Type B pancreatic cell (in vitro differentiated cells): ENCODE measurements around the gene BAG5. TPM values are rescaled to one million over a fixed set of nuclear protein-coding genes. Genes with fewer than 3 reads are reported as not detected.

ENCODE experiments used
- DNase-seq: peaks from one replicate; pipeline ENCODE4 v3.0.0; 2021; ENCODE audit warnings: mixed read lengths; ENCODE audit not compliant: unreplicated experiment; ENCODE audit errors: extremely low spot score
- H3K27ac Mint-ChIP-seq: 2 replicates; pipeline ENCODE4 v1.8.0; 2021; ENCODE audit warnings: mild to moderate bottlenecking, mixed read lengths
- H3K27me3 Mint-ChIP-seq: 2 replicates; pipeline ENCODE4 v1.8.0; 2021; ENCODE audit warnings: mixed read lengths
- H3K36me3 Mint-ChIP-seq: 2 replicates; pipeline ENCODE4 v1.8.0; 2021; ENCODE audit warnings: mixed read lengths
- H3K4me1 Mint-ChIP-seq: one replicate; pipeline ENCODE4 v1.8.0; 2021; ENCODE audit warnings: mixed read lengths; ENCODE audit not compliant: unreplicated experiment
- H3K4me3 Mint-ChIP-seq: 2 replicates; pipeline ENCODE4 v1.8.0; 2021; ENCODE audit warnings: mild to moderate bottlenecking, mixed read lengths
- H3K9me3 Mint-ChIP-seq: 2 replicates; pipeline ENCODE4 v1.8.0; 2021; ENCODE audit warnings: mixed read lengths
- CTCF ChIP-seq: fragments of 200-600 bp; sonication (generic); conservative IDR thresholded peaks from 2 replicates; pipeline ENCODE4 v1.5.0; 2021; ENCODE audit warnings: antibody characterized with exemption, mild to moderate bottlenecking
- total RNA-seq: library from RNA; stranded (reverse); gene quantifications from 2 replicates; pipeline ENCODE4 v1.2.1, GENCODE V29; 2021; ENCODE audit warnings: low replicate concordance

BAG5 gene
- total RNA-seq, 1 donor from 2014 or later: 23.3 TPM

DNA sequence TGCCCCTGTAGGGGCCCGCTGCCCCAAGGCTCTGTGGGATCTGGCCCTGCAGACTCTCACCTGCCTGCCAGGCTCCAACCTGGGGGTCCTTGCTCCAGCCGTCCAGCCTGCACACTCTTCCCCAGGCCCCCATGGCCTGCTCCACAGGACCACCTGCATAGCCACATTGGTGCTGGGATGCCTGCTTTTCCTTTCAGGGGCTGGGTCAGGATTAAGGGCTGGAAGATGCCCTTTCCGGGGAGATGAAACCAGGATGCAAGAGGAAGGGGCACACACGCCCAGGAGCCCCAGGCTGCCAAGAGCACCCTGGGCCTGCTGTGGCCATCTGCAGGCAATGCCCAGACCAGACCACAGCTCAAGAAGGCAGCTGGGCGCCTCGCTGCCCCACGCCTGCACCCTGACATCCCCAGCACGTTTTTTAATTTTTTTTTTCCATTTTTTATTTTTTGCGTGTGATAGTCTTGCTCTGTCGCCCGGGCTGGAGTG, 15.0 kb downstream of the BAG5 start:
- no peak for DNase-seq
- no peak overlapping the region for H3K27ac Mint-ChIP-seq

GRCh38 chr14:103546652-103547454, 15.6 kb downstream of the BAG5 start:
- Mint-ChIP-seq H3K36me3 (no peaks in the 10 kb centered on the region), H3K4me1 (no peaks in the 10 kb centered on the region), H3K9me3 (no peaks in the 10 kb centered on the region), H3K27ac (no peak overlapping the region), H3K27me3 (no peaks in the 10 kb centered on the region), H3K4me3 (no peak overlapping the region)
- no peak for DNase-seq
- peak; percentile 99 for TF ChIP-seq CTCF

More for the DNA sequence above, 15.0 kb downstream of the BAG5 start:
- Mint-ChIP-seq H3K9me3 (no peaks in the 10 kb centered on the region), H3K36me3 (no peaks in the 10 kb centered on the region), H3K27me3 (no peaks in the 10 kb centered on the region), H3K4me1 (no peaks in the 10 kb centered on the region), H3K4me3 (no peak overlapping the region)
- no peak for TF ChIP-seq CTCF

- H3K27ac Mint-ChIP-seq: peak overlapping the region; percentile 48
- H3K4me3 Mint-ChIP-seq: no peak overlapping the region
- no peaks in the 10 kb centered on the region for H3K9me3 Mint-ChIP-seq
- no peaks in the 10 kb centered on the region for H3K36me3 Mint-ChIP-seq
- no peak for TF ChIP-seq CTCF
- H3K4me1 Mint-ChIP-seq: no peaks in the 10 kb centered on the region
- no peak for DNase-seq
- no peaks in the 10 kb centered on the region for H3K27me3 Mint-ChIP-seq
Observed at GRCh38 chr14:103545915-103546651, 16.4 kb downstream of the BAG5 start.

DNA sequence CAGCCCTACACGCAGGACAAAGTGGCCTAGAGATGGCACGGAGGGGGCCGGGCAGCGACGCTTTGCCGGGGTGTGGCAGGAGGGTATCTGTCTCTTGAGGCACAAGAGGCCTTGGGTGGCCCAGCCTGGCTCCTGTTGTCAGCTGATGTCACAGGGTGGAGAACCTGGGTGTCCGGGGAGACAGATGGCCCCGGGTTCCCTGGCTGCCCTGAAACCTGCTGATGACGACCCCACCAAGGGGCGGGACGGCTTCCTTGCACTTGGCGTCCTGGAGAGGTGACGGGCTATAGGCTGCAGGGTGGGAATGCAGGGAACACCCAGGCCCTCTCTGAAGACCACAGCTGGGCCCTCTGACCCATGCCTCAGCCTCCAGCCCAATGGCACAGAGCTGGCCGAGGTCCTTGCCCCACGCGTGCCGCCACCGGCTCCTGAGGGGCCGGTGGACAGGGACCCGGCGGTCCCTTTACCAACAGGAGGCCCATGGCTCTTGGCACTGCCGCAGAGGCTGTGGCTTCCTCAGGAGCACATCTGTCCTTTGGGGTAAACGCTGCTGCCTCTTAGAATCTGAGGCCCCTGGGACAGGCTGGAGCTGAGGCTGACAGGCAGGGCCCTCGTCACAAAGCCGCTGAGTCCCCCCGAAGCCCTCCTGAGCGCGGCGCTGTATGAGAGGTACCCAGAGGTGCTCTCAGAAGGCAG, 17.1 kb downstream of the BAG5 start:
- Mint-ChIP-seq H3K4me1 (peaks cover 4% of the 10 kb centered on the region), H3K27ac (peak overlapping the region; percentile 48), H3K36me3 (no peaks in the 10 kb centered on the region), H3K27me3 (no peaks in the 10 kb centered on the region), H3K9me3 (no peaks in the 10 kb centered on the region), H3K4me3 (no peak overlapping the region)
- no peak for DNase-seq
- no peak for TF ChIP-seq CTCF

- Mint-ChIP-seq H3K9me3 (no peaks in the 10 kb centered on the region), H3K36me3 (no peaks in the 10 kb centered on the region), H3K4me1 (peaks cover 6% of the 10 kb centered on the region), H3K27ac (no peak overlapping the region), H3K27me3 (no peaks in the 10 kb centered on the region), H3K4me3 (no peak overlapping the region)
- no peak for TF ChIP-seq CTCF
- no peak for DNase-seq
Observed at GRCh38 chr14:103544388-103545218, 17.9 kb downstream of the BAG5 start.
